Measurements from ENCODE around the gene TCF4.

The TCF4 gene

DNA sequence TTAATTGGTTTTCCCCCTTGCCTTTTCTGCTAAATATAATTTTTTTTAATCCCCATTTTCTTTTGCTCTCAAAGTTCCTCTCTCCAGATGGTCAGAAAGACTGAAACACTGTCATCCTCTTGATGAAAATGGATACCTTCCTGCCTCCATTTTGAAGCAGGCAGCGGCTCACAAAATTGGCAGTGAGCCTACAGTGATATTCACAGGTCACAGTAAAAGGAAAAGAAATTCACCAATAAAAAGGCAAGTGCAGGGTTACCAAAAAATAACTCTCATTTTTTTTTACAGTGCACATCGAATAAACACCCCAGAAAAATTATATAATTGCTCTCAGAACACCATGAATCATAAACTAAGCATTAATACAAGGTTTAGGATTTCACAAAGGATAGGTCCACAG is 307.5 kb downstream of the TCF4 start:
- DNase-seq = no peak

DNA sequence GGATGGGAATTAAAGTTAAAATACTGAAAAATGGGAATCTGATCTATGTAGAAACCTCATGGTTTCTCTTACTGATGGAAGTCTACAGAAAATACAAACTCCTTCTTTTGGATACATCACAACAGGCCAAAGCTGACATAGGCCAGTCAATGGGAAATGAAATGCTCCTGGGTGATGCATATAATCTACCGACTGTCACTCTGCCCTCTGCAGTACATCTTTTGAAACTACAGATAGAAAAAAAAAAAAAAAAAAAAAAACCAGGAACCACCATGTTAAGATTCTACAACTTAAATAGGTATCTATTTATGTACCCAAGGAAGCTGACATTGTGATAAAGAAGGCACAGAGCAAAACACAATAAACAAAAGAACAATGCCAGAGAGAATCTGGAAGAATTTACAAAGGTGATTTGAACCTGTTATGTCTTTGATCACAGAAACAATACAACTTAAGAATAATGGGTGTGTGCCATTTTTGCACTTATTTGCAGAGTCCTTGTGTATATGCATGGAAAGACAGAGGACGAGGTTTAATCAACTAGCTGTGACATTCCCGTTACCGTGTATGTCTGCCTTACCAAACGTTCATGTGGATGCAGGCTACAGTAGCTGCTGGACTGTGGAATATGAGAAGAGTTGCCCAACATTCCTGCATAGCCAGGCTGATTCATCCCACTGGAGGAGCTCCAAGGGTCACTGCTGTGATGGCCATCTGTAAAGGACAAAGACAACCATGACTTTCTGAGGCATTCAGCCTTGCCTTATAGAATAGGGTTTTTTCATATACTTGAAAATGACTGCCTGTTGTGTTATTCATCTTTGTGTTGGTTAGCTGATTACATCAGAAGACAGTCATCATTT is 312.7 kb downstream of the TCF4 start:
- no peak for DNase-seq

DNA sequence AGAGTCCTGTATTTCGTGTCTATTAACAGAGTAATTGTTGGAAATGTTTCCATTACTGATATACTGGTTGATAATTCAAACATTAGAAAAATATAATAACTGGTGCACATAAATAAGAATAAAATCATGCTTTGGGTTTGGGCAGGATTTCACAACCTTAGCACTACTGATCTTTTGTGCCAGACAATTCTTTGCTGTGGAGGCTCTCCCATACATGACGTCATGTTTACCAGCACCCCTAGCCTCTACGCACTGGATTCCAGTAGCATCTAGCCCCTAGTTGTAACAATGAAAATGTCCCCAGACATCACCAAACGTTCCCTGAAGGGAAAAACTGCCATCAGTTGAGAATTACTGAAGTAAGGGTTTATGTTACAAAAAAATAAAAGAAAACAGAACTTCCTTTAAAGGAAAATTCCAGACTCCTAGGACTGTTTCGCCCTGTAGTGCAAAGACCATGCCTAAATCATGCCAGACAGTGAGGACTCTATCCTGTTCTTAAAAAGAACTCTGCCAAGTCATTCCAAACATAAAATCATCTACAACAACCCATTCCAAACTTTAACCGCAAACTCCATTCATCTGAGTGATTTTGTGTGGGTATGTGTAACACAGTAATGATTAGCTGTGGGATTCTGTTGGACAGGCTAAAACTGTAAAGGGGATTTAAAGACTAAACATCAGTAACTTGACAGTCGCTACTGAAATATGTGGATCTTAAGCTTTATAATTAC is 315.3 kb downstream of the TCF4 start:
- no peak for DNase-seq

DNA sequence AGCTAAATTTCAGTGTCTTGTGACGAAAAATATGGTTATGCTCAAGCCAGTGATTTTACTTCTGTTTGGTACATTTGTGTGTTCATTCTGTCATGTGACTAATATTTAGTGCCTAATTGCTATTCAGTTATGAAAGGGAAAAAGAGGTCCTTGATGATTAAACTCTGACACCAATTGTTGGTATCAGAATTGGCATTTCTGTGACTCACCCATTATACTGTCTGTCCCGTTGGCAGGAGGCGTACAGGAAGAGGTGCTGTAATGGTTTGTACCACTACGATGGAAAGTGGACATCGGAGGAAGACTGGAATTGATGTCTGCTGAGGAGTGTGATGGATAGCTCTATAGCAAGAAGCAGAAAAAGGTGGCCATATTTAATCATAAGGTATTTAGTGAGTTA is 318.4 kb downstream of the TCF4 start:
- DNase-seq = no peak

- no peak for DNase-seq
Measured at GRCh38 chr18:55268628-55269275, 319.2 kb downstream of the TCF4 start.

DNA sequence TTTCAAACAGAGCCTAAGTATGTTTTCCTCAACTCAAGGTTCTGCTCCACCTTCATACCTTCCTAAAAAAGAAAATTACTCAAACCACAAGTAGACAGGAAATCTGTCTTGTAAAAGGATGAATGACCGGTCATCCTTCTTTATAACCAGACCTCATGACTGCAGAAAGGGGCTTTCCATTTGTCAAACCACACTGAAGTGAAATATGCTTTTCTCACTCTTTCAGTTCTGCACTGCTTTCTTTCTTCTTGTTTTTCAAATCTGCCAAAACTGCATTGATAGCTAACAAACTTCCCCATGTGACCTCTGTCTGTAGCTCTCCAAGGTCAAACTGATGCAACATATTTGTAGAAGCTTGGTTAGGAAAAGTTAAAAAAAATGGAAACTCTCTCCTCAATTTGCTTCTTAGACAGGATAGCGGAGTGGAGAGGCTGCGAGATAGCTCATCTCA is 319.8 kb downstream of the TCF4 start:
- no peak for DNase-seq

GRCh38 chr18:55266981-55267380 is 321.0 kb downstream of the TCF4 start:
- DNase-seq = no peak

- no peak for DNase-seq
Measured at GRCh38 chr18:55265984-55266383, 322.0 kb downstream of the TCF4 start.

DNA sequence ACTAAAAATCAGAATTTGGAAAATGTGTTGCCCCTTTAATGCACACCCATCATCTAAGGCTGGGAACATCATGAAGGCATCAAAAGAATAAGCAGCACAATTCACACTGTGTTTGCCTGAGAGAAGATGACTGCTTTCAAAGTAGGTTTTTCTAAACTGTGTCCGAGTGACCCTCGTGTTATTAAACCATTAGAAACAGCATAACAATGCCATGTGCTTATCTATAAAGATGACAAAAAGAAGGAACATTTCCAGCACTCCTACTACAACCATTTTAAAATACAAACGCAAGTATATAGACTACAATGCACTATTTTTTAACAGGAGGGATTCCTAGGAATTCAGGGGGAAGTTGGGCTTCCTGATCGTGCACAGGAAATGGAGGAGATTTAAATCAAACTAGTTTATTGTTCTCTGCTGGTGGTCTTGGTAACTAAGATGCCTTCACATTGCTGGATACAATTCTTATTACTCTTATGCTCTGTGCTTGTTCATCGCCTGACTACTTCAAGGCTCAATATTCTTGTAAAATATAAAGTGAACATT is 322.8 kb downstream of the TCF4 start:
- no peak for DNase-seq

DNA sequence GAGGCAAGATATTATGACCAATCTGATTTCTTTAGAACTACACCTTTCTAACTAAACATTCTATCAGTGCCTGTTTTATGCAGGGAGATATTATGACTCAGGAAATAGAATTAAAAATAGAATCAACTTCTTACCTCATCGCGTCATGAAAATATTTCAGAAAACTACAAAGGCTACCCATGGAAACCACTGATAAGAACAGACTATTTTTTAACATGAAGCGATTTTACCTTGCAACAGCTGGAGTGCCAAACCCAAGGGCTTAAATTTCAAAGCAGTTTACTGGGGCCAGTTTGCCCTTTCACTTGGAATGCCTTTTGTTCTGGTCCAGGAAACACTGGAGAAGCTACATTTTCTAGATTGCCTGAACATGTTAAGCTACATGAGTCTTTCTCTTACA is 323.9 kb downstream of the TCF4 start:
- no peak for DNase-seq

GRCh38 chr18:55262021-55262560 is 325.9 kb downstream of the TCF4 start:
- DNase-seq = no peak

DNA sequence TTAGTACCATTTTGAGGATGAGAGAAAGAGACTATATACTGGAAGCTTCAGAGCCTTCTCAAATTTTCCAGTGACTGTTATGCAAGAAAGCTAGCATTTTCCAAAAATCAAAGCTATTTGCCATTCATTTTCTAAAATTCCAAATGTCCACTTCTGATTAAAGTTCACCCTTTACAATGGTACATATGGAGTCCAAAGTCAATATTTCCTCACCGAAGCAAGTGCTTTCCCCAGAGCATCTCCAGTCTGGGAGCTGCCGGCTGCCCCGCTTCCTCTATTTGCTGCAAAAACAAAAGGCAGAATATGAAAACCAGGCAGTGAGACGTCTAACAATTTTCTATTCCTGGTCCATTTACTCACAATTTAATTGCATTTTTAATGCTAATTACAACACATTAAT is 326.7 kb downstream of the TCF4 start:
- DNase-seq = no peak

DNA sequence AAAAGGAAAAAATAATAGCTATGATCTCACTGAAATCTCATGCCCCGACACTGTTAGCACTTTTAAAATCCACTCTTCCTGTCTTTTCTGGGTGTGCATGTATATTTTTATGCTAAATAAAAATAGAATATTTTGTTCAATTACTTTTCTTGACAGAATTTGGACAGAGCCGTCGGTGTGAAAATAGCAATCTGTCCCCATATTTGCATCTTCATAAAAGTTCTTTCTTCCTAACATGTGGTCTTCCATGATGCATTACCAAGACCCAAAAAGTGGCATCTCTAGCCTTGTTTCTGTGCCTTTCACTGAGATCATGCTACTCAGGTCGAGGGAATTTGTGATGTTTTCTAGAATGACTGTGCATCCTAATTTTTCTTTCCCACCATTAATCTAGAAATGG is 329.9 kb downstream of the TCF4 start:
- no peak for DNase-seq

DNA sequence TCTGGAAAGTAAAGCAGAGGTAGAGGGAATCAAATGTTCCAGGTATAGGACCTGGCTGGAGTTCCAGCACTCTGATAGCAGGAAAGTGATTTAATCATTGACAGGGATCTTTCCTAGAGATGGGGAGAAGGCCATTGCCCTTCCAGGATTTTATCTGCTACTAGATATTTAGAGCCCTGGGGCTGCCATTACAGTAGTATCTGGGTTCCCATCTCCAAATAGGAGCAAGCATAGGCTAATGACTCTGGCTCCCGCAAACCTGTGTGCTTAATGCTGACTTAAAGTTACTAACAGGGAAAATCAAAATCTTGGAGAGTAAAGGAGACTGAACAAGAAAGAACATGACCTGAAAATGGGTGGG is 331.1 kb downstream of the TCF4 start:
- DNase-seq = no peak

DNA sequence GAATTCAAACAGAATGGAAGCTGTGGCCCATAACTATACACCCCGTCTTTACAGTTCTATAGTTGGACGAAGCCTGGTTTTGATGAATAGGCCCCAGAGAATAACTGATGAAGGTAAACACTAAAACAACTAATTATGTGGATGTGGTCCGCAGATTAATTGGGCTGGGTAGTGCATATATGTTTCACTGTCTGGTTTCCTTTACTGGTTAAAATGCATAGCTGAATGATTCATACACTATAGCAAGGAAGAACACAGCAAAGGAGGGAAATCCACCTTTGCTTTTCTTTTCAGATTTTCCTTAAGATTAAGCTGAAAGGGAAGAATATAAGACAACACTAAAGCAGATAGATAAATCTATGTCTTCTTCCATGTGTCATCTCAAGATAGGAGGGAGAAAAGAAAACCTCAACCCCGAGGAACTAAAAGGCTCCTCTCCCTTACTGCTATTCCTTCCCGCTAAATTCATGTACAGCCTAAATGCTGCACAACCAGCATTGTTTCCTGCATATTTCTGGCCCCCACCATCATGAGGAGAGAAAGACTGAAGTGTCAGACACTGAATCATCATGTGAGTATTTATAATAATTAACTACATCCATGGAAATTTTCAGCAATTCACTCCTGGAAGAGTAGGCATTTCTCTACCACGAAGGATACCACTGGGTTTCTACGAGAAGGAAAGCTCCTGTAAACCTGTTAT is 331.6 kb downstream of the TCF4 start:
- no peak for DNase-seq

DNA sequence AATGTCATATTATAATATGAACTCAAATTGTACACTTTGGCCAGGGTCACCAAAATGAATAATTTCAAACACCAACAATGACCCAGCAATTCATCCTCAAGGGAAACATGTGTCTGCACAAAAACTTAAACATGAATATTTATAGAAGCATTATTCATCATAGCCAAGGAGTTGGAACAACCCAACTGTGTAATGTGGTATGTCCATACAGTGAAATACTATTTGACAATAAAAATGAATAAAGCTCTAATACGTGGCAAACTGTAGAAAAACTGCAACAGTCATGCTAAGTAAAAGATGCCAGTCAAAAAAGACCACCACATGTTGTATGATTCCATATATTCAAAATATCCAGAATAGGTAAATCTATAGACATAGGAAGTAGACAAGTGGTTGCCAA is 334.2 kb downstream of the TCF4 start:
- DNase-seq = no peak

GRCh38 chr18:55252901-55253300 is 335.1 kb downstream of the TCF4 start:
- no peak for DNase-seq

GRCh38 chr18:55252053-55252675 is 335.8 kb downstream of the TCF4 start:
- DNase-seq = no peak

DNA sequence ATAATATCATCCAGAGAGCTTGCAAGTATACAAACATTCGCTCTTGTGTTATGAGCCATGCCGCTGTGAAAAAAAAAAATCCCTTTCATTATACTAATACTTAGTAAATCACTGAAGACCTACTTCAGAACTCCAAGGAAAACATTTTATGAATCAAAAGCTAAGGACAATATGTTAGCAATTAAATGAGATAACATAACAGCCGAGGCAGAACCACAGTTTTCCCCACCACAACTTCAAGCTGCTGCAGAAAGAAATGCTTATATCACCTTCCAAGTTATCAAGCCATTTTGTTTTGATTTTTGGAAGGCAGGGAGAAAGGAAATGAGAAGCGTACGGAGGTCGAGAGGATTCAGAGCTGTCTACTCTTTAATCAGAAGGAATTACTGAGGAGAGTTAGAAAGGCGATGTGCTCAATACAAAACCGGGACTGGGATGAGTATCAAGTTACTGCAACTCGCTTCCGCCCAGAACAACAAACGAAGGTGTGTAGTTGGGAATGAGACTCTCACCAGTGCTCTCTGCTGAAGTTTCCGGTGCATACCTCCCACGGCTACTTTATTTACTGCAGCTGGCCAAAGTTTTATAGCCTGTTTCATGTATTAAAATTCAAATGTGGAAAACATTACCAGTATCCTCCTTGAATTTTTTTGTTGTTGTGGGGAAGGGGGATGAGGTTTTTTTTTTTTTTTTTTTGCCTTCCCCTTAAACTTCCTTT is 336.6 kb downstream of the TCF4 start:
- no peak for DNase-seq

DNA sequence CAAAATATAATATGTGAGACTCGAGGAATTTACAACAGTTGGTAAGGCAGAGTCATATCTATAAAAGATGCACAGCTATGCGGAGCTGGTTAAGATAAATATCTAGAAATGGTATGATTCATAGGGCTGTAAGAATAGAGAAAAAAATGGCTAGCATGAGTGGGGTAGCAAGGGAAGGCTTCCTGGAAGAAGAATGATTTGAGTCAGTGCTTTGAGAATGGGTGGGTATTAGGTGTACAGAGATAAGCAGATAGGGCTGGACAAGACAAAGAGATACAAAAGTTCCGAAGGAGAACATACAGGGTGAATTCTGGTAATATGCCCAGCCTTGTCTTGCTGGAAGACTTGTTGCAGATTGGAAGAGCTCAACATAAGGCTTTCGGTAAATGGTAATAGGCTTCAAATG is 337.2 kb downstream of the TCF4 start:
- DNase-seq = no peak

DNA sequence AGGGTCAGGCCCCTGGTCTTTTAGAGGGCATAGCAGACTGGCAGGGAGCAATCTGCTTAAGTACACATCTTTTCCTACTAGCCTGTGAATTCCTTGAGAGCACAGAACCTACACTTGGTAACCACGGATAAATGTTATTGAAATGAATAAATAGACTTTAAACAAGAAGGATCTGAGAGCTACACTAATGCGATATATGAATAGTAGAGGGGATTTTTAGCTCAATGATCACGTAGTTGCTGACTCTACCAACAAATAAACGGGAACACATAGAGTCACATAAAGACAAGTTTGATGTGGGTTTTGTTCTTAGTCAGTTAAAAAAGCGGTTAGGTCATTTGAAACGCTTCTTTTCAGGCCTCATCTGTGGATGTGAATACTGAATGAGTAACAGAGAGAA is 338.4 kb downstream of the TCF4 start:
- no peak for DNase-seq

DNA sequence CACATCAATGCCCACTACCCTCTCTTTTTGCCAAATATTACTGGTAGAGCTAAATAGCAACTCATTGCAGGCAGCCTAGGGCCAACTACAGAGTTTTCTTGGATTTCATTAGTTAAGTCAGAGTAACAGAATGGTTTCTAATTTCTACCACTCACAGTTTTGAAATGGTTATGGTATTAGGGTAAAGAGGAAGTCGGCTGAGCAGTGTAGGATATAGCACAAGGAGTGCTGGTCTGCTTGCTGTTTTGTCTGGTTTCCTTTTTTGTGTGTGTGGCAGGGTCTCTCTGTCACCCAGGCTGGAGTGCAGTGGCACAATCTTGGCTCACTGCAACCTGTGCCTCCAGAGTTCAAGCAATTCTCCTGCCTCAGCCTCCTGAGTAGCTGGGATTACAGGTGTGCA is 339.5 kb downstream of the TCF4 start:
- no peak for DNase-seq
